ENCODE measurements around the gene RALGAPA2. TPM values are rescaled to one million over a fixed set of nuclear protein-coding genes. Genes with fewer than 3 reads are reported as not detected.

RALGAPA2 gene
- total RNA-seq, 4 donors from 2014 or later = 13.3 to 29.8 (median 23.6) TPM

GRCh38 chr20:20520776-20521175 is 191.7 kb downstream of the RALGAPA2 start:
- H3K27ac ChIP-seq = no peak overlapping the region
- no peaks in the 10 kb centered on the region for H3K4me1 ChIP-seq
- 68 to 92% methylated on average over 5 of the region's 5 CpGs for WGBS, 2 donors
- TF ChIP-seq POLR2A (IDR thresholded peaks at IDR 0.05) (no peak), CTCF (IDR thresholded peaks at IDR 0.05) (no peak)
- DNase-seq = no peak
- no peaks in the 10 kb centered on the region for H3K27me3 ChIP-seq
- intact Hi-C loops (cut with DNase I) = no loop called here
- no peaks in the 10 kb centered on the region for H3K9me3 ChIP-seq
- peaks cover 0 to 90% (median 6%) of the 10 kb centered on the region in 3 donors for H3K36me3 ChIP-seq
- no peak overlapping the region for H3K4me3 ChIP-seq

DNA sequence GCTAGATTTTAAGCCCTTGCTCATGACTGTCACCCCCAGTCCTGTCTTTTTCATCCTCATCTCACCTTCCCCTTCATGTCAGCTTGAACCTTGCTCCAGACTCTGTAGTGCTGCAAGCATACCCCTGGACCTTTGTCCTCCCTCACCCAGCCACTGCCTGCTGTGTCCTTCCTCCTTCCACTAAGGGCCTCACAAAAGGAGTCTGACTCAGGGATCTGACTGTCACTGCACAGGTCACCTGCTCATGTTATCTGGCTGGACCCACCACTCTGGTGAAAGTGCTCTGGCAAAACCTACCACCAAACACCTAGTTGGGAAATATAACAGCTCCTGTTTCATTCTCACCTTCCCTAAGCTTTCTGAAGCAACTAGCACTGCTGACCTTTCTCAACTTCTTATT is 193.2 kb downstream of the RALGAPA2 start:
- DNase-seq = no peak
- Histone ChIP-seq H3K27me3 (no peaks in the 10 kb centered on the region), H3K9me3 (peaks cover 0 to 14% (median 8%) of the 10 kb centered on the region in 3 donors), H3K4me3 (no peak overlapping the region), H3K36me3 (peaks cover 6 to 91% (median 7%) of the 10 kb centered on the region in 3 donors), H3K4me1 (no peaks in the 10 kb centered on the region), H3K27ac (no peak overlapping the region)
- TF ChIP-seq POLR2A (IDR thresholded peaks at IDR 0.05) (no peak), CTCF (IDR thresholded peaks at IDR 0.05) (no peak)
- intact Hi-C loops (cut with DNase I) = no loop called here

DNA sequence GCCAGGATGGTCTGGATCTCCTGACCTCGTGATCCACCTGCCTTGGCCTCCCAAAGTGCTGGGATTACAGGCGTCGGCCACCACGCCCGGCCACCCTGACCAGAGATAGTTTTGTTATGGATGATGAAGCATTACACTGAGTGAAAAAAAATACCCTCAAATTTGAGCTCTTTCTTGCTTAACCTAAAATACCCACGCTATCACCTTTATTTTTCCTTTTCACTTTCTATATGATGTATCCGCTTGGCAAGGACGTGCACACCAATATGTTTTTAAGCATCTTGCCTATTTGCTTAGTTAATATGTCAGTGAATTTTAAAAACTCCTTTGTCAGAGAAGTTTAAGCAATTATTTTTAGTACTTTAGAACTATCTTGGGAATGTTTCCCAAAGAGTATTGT is 194.2 kb downstream of the RALGAPA2 start:
- H3K4me1 ChIP-seq = no peaks in the 10 kb centered on the region
- peaks cover 6 to 91% (median 10%) of the 10 kb centered on the region in 3 donors for H3K36me3 ChIP-seq
- no peak overlapping the region for H3K4me3 ChIP-seq
- WGBS, 2 donors = 85 to 86% methylated on average over 7 to 8 of the region's 8 CpGs
- TF ChIP-seq CTCF (IDR thresholded peaks at IDR 0.05) (no peak), POLR2A (IDR thresholded peaks at IDR 0.05) (no peak)
- intact Hi-C loops (cut with DNase I) = no loop called here
- H3K27me3 ChIP-seq = no peaks in the 10 kb centered on the region
- H3K9me3 ChIP-seq = peaks cover 0 to 19% (median 14%) of the 10 kb centered on the region in 3 donors
- DNase-seq = no peak
- H3K27ac ChIP-seq = no peak overlapping the region

- Histone ChIP-seq H3K4me3 (no peak overlapping the region), H3K9me3 (peaks cover 0 to 19% (median 14%) of the 10 kb centered on the region in 3 donors), H3K4me1 (no peaks in the 10 kb centered on the region), H3K27ac (no peak overlapping the region), H3K36me3 (peaks cover 6 to 95% (median 14%) of the 10 kb centered on the region in 3 donors), H3K27me3 (no peaks in the 10 kb centered on the region)
- 62 to 88% methylated on average over 2 of the region's 2 CpGs for WGBS, 2 donors
- intact Hi-C loops (cut with DNase I) = no loop called here
- TF ChIP-seq POLR2A (IDR thresholded peaks at IDR 0.05) = no peak
- TF ChIP-seq CTCF (IDR thresholded peaks at IDR 0.05) = no peak
- no peak for DNase-seq
Measured at GRCh38 chr20:20517296-20517695, 195.1 kb downstream of the RALGAPA2 start.

- intact Hi-C loops (cut with DNase I) = no loop called here
Measured at GRCh38 chr20:20513720-20514119, 198.7 kb downstream of the RALGAPA2 start.

More at GRCh38 chr20:20513720-20514119, 198.7 kb downstream of the RALGAPA2 start:
- Histone ChIP-seq H3K9me3 (peaks cover 0 to 19% (median 14%) of the 10 kb centered on the region in 3 donors), H3K27me3 (no peaks in the 10 kb centered on the region), H3K36me3 (peaks cover 6 to 98% (median 14%) of the 10 kb centered on the region in 3 donors), H3K4me1 (no peaks in the 10 kb centered on the region), H3K4me3 (no peak overlapping the region), H3K27ac (no peak overlapping the region)
- no peak for DNase-seq
- TF ChIP-seq POLR2A (IDR thresholded peaks at IDR 0.05) = no peak
- TF ChIP-seq CTCF (IDR thresholded peaks at IDR 0.05) = no peak
- WGBS, 2 donors = 100% methylated on average over 1 of the region's 1 CpG; no CpG with 5 or more reads in 1 of the 2 donors
